ENCODE results near the gene MAPK12.

Gene MAPK12

DNA sequence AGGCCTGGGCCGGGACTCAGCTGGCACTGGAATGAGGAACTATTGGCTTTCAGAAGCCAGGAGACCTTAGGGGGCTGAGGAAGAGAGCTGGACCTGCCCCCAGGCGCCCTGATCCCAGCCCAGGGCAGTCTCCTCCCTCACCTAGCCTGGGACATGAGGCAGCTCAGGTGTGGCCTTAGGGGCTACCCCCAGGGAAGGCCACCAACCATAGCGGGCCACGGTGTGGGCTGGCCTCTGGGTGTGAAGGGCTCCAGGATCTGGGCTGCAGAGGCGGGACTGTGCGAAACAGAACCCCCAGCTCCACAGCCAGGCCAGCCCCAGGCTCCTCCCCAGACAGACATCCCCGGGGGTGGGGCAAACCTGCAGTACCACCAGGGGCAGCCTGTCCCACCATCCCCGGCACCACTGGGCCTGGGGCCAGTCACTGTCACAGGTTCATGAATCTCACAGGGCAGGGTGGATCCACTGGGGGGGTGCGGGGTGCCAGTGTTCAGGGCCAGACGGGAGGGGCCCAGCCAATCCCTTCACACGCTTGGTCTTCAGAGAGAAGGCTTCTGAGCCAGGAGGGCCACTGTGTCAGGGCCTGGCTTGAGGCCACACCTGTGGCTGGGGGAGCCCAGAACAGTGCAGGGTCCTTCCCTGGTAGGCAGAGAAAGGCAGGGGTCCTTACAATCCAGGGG is 42.5 kb upstream of the MAPK12 start:
- no peak for TF ChIP-seq POLR2A (IDR thresholded peaks at IDR 0.05; ENCODE audit: low read depth, low read length)
- DNase-seq (ENCODE audit: insufficient read length, low spot score) (no peak), FAIRE-seq (no peak)

DNA sequence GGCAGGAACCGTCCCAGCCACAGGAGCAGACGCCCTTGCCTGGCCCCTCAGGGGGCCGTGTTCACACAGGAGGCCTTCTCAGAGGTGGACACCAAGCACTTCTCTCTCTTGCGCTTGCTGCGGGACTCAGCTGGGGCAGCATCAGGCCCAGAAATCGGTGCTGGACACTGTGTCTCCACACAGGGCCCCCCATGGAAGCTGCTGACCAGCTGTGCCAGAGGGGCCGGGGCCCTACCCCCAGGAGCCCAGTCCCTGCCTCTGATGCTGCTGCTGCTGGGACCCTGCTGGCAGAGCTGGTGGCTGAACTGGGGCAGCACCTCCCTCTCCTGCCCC is 42.0 kb upstream of the MAPK12 start:
- DNase-seq (ENCODE audit: insufficient read length, low spot score) (no peak), FAIRE-seq (no peak)
- no peak for TF ChIP-seq POLR2A (IDR thresholded peaks at IDR 0.05; ENCODE audit: low read depth, low read length)

DNA sequence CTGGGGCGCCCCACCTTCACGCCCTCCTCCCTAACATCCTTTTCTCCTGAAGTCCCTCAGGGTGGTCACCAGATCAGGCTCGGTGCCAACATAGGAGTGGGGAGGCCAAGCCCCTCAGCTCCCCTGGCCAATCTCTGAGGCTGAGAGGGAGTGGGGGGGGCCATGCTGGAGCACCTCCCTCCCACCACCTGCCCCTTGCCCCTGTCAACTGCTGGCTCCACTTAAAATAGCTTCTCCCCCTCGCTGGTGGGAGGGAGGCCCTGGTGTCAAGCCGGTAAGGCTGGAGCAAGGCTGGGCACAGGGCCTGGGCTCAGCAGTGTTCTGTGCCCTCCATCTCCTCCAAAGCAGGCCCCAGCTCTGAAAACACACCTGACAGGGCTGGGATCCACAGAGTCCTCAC is 41.1 kb upstream of the MAPK12 start:
- TF ChIP-seq POLR2A (IDR thresholded peaks at IDR 0.05; ENCODE audit: low read depth, low read length) = no peak
- DNase-seq (ENCODE audit: insufficient read length, low spot score) (no peak), FAIRE-seq (no peak)

DNA sequence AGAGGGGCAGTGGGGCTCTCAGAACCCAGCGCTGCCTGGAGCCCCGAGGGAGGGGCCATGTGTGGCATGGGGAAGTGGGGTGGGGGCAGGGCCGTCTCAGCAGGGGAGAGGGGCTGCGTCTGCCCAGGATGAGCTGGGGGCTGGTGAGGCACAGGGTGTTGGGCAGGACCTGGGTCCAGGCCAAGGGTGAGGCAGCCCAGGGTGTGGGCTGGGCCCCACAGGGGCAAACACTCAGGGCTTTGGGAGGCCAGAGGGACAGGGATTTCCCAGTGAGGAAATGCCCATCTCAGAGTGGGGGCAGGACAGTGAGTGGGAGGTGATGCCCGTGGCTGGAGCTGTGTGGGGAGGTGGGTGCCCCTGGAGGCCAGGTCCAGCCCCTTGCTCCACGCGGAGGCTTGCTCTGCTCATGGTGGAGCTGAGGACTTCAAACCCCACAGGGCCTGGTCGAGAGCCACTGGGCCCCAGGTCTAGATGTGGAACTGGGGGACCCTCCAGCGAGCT is 40.6 kb upstream of the MAPK12 start:
- TF ChIP-seq POLR2A (IDR thresholded peaks at IDR 0.05; ENCODE audit: low read depth, low read length) = no peak
- DNase-seq (ENCODE audit: insufficient read length, low spot score) = no peak
- no peak for FAIRE-seq

DNA sequence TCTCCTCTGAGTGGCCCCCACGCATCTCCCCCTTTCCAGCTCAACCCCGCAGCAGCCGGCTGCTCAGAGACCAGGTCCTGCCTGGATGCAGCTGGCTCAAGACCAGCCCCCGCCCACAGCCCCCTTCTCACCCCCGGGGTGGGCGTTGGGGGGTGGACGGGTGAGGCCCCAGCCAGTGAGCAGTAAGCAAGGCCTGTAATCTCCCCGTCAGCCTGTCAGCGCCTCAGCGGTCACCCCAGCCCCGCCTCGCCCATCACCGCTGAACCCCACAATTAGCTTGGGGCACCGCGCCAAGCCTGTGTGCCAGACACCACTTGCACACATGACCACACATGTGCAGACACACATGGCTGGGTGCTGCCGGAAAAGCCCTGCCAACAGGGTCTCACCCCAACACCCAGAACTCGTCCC is 40.1 kb upstream of the MAPK12 start:
- FAIRE-seq (no peak), DNase-seq (ENCODE audit: insufficient read length, low spot score) (no peak)
- TF ChIP-seq POLR2A (IDR thresholded peaks at IDR 0.05; ENCODE audit: low read depth, low read length) = no peak

DNA sequence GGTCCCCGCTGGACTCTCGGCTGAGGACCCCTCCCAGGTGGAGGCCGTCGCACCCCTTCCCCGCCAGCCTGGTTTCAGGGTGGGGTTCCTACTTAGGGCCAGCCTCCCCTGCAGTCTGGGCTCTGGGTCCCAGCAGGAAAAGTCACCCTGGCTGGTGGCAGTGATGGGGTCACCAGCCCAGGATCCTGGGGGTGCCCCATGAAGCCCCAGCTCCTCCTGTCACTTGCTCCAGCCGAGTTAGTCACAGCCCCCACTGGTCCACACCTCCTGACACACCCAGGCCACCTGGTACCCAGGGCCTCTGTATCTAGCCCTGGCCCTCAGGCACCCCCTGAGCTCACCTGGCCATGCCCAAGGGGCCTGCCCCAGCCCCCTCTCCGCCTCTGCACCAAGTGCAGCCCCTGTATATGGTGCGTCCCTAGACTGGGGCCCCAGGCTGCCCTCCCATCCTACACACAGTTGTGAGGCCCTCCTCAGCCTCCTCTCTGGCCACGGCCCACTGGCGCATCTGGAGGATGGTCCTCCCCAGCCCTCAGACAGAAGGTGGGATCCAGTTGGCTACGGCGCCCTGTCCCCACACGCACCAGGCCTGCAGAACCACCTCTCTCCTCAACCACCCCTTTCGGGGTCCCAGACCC is 39.3 kb upstream of the MAPK12 start:
- FAIRE-seq = no peak
- no peak for DNase-seq (ENCODE audit: insufficient read length, low spot score)
- TF ChIP-seq POLR2A (IDR thresholded peaks at IDR 0.05; ENCODE audit: low read depth, low read length) = no peak

DNA sequence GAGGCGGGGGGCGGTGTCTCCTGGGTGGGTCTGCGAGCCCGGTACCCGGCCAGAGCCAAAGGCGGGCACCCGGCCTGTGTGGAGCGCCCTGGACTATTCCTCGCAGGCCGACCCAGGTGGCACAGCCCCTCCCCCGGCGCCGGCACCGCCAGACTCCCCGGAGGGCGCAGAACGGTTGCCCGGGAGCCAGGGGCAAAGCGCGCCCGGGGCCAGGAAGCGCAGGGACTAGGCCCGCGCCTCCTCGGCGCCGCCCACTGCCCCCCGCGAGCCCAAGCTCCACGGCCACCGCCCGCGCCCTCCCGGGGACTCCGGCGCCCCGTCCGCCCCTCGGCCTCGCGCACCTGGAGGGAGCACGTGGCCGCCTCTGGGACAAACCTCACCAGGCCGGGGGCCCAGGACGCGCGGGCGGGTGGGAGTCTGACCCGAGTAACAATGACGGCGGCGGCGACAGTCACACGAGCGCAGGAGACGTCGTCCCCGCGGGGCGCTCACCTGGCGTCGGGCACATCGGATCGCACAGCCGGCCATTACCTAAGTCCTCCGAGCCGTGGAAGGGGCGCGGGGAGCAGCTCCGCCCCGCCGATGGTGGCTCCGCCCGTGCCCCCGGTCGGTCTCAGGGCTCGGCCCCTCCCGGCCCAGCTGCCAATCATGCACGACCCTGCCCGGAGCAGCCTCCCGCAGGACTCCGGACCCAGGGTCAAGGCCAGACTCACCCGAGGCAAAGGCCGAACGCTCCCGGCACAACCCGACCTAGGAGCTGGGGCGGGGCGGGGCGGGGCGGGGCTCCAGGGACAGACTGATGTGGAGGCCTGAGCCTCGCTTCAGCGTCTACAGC is 38.5 kb upstream of the MAPK12 start:
- DNase-seq (ENCODE audit: insufficient read length, low spot score) (no peak), FAIRE-seq (no peak)
- no peak for TF ChIP-seq POLR2A (IDR thresholded peaks at IDR 0.05; ENCODE audit: low read depth, low read length)

DNA sequence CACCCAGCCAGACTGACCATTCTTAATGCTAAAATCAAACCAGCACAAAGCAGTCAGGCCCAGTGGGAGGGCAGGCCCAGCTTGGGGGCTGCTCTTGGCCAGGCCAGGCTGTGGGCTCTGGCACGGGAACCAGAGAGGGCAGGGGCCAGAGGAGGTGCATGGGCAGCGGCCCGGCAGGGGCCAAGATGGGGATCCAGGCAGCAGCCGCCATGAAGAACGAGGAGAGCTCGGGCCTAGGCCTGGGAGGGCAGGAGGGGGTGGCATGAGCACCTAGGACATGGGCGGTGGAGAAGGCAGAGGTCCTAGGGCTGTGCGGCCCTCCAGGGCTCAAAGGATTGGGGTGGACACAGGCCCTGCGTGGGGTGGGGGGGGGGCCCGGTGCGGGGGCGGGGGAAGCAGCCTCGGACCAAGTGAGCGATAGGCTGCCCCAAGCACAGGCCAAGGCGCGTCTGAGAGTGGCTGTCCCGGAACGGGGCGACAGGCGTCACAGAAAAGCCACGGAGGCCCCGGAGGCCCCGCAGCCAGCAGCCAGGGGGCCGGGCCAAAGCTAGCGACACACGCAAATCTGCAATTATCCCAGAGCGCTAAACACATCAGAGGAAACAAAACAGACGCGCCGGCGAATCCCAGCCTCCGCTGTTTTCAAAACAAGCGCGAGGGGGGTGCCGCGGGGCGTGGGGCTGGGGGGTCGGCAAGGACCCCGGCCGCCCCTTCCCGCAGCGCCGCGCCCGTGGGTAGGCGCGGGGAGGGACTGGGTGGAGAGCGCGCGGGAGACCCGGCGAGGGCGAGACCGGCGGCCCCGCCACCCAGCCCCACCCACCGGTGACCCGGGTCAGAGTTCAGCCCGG is 37.7 kb upstream of the MAPK12 start:
- no peak for FAIRE-seq
- TF ChIP-seq POLR2A (IDR thresholded peaks at IDR 0.05; ENCODE audit: low read depth, low read length) = no peak
- DNase-seq (ENCODE audit: insufficient read length, low spot score) = no peak

DNA sequence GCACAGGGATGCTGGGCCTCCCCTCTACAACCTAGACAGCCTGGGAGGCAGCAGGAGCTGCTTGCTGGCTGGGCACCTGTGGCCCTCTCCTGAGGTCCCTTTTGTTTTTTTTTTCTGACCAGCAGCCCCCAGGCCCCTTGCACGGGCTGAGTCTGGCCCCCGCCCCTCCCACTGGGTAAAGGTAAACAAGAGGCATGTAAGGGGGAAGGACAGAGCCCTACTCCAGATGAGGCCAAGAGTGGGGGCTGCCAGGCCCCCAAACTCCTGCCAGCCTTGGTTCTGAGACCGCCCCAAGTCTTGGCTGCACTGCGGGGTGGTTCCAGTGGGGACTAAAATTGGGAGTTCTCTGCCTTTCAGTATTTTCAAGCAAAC is 36.8 kb upstream of the MAPK12 start:
- FAIRE-seq = no peak
- no peak for DNase-seq (ENCODE audit: insufficient read length, low spot score)

DNA sequence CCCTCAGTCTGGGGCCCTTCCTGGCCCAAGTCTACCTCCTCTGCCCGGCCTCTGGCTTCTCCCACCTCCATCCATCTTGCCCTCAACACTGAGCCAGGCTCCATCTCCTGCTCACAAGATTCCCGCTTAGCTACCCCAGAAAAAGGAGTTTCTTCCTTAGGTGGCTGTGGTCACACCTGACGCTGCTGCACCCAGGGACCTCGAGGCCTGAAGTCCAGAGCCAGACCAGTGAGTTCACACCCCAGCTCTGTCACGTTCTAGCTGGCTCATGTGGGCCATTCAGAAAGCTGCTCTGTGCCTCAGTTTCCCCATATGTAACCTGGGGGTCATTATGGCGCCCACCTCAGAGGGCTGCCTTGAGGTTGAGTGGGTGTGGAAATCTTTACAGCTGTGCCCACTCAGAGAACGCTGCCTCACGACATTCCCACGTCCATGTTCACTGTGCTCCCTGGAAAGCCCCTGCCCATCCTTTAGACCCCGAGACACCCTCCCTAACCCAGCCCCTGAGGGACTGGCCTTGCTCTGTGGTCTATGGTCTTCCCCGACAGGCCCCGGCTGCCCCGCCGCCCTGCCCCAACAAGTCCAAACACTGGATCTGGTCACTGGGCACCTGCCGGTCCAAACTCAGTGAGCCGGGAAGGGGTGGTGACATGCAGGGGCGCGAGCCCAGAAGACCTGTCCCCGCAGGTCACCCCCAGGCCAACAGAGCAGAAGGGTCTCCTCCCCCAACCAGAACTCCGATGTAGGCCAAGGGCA is 36.2 kb upstream of the MAPK12 start:
- FAIRE-seq (no peak), DNase-seq (ENCODE audit: insufficient read length, low spot score) (no peak)
- no peak for TF ChIP-seq POLR2A (IDR thresholded peaks at IDR 0.05; ENCODE audit: low read depth, low read length)

More for the DNA sequence above, 36.8 kb upstream of the MAPK12 start:
- TF ChIP-seq POLR2A (IDR thresholded peaks at IDR 0.05; ENCODE audit: low read depth, low read length) = no peak

DNA sequence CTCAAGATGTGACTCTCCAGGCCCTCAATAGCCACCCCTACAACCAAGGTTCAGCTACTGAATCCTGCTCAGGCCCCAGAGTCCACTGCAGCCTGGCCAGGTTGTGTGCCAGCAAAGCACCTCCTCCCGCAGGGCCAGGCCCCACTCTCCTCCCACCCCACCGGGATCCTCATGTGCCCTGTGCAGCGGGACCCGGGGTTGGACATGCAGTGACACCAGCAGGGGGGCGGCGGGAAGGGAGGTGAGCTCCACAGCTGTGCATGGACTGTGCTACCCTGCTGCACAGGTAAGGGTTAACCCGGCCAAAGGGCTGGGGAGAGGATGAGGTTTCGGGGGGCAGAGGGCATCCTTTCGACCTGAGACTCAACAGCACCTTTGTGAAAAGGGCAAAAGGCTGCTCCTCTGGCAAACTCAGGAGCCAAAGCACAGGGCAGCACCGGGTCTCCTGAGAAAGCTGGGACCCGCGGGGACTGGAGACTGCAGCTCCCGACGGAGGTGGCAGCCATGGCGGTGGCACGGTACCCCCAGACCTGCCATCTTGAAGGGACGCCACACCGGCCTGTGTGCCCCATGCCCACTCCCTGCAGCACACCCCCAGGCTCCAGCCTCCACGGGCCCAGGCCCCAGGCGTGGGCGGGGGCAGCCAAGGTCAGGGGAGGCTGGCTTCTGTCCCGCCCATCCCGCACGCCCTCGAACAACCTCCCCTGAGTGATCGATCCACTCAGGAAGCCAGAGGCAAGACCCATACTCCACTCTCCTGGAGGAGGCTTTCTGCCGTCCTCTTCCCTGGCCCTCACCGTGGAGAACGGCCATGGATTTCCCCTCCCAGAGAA is 35.4 kb upstream of the MAPK12 start:
- no peak for TF ChIP-seq POLR2A (IDR thresholded peaks at IDR 0.05; ENCODE audit: low read depth, low read length)
- no peak for DNase-seq (ENCODE audit: insufficient read length, low spot score)
- FAIRE-seq = no peak

DNA sequence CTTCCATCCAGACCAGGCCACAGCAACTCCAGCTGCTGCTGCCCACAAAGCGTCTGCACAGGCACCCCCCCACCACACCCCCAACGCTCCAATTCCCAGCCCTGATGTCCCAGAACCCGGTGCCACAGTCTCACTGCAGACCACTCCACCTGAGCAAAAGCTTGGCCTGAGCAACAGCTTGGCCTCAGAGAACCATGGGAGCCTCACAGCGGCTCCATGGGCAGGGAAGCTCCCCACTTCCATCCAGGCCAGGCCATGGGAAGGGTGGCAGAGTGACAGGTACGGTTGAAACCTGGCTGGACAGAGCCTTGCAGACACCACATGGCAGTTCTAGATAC is 32.8 kb upstream of the MAPK12 start:
- DNase-seq (ENCODE audit: insufficient read length, low spot score) (no peak), FAIRE-seq (no peak)
- no peak for TF ChIP-seq POLR2A (IDR thresholded peaks at IDR 0.05; ENCODE audit: low read depth, low read length)
